ENCODE measurements around the gene RGPD8. TPM values are rescaled to one million over a fixed set of nuclear protein-coding genes. Genes with fewer than 3 reads are reported as not detected.

Gene RGPD8
- total RNA-seq, 1 experiment from 2014 or later = 8.1 TPM

DNA sequence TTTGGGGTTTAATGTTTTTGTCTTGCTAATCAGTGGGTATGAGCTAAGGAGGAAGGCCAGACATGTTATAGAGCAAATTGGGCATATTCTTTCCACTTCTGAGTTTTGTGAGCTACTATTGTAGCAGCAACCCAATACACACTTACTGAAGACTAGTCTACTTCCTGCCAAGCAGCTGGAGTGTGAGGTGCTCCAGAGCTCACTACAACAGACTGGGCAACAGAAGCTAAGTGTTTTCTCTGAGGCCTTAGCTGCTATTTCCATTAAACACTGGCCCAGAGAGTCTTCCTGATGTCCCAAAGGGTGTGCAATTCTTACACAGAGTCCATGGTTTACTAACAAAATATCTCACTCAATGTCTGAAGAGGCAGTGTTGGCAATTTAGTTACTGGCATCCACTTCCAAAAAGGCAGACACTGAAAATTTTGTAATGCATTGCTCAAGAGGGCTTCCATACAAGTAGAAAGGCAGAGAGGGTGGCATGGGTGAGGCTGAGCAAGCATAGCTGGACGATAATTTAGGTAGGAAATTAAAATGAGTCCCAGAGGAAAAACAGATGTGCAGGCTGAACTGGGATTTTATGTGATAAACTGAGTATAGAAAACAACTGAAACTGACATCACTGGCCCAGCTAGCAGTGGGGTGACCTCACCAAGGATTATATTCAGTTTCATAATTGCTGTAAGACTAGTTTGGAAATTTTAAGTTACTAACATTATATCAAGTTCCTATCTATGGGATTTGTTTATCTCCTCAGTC lies 89.4 kb downstream of the RGPD8 start:
- peaks cover 2% of the 10 kb centered on the region for H3K27me3 Mint-ChIP-seq (ENCODE audit: low read depth)
- Histone ChIP-seq H3T11ph (ENCODE audit: low read length) (no peak overlapping the region), H4K91ac (ENCODE audit: insufficient read length, low read depth, low read length) (no peak overlapping the region), H3K4me2 (ENCODE audit: insufficient read depth, insufficient read length, low read length) (no peak overlapping the region), H2AK5ac (ENCODE audit: insufficient read length, low read length) (no peak overlapping the region), H3K79me2 (ENCODE audit: insufficient read depth, low read length) (no peaks in the 10 kb centered on the region), H4K20me1 (ENCODE audit: control insufficient read depth, insufficient read depth, insufficient read length) (peaks cover 2% of the 10 kb centered on the region), H2BK20ac (ENCODE audit: low read depth, low read length, poor library complexity, severe bottlenecking) (no peak overlapping the region), H3K79me1 (ENCODE audit: insufficient read depth, low read depth, low read length, poor library complexity, severe bottlenecking) (no peaks in the 10 kb centered on the region), H3K56ac (ENCODE audit: insufficient read length, low read depth, low read length) (no peak overlapping the region), H3K27me3 (ENCODE audit: insufficient read depth, low read length) (no peaks in the 10 kb centered on the region), H2BK5ac (ENCODE audit: insufficient read length, low read length) (no peak overlapping the region), H3K27ac (ENCODE audit: insufficient read length, low read depth, low read length) (no peak overlapping the region), H4K5ac (ENCODE audit: insufficient read length, low read depth, low read length) (no peak overlapping the region), H3K14ac (ENCODE audit: insufficient read depth, low read length) (no peak overlapping the region), H3K9me3 (ENCODE audit: control insufficient read depth, low read depth, low read length) (no peaks in the 10 kb centered on the region), H3K23ac (ENCODE audit: insufficient read length, low read depth, low read length) (no peak overlapping the region), H2BK120ac (ENCODE audit: low read depth, low read length, poor library complexity, severe bottlenecking) (no peak overlapping the region), H2BK12ac (ENCODE audit: insufficient read length, low read depth, low read length) (no peak overlapping the region), H3K4me1 (ENCODE audit: insufficient read depth, low read length) (no peaks in the 10 kb centered on the region), H3K23me2 (ENCODE audit: insufficient read length, low read depth, low read length, poor library complexity, severe bottlenecking) (no peaks in the 10 kb centered on the region), H3K18ac (ENCODE audit: insufficient read length, low read depth, low read length) (no peak overlapping the region), H3K4ac (ENCODE audit: low read depth, low read length) (no peak overlapping the region), H3K9ac (ENCODE audit: extremely low read depth, insufficient read length, low read length) (no peak overlapping the region), H2BK15ac (ENCODE audit: low read depth, low read length) (no peak overlapping the region), H4K8ac (replicated peaks; ENCODE audit: insufficient read length, low read depth, low read length) (no peak overlapping the region), H2AFZ (ENCODE audit: low read length) (no peak overlapping the region)
- WGBS (ENCODE audit: extremely low coverage, insufficient read length, low lambda C conversion rate) = no CpG with 5 or more reads among the region's 1 CpG
- DNase-seq = no peak
- peaks cover 0 to 2% of the 10 kb centered on the region in 2 experiments; a peak in 2 of 4 replicates for H3K4me1 Mint-ChIP-seq
- no peak overlapping the region for H3K27ac Mint-ChIP-seq
- TF ChIP-seq, protein P1, sequence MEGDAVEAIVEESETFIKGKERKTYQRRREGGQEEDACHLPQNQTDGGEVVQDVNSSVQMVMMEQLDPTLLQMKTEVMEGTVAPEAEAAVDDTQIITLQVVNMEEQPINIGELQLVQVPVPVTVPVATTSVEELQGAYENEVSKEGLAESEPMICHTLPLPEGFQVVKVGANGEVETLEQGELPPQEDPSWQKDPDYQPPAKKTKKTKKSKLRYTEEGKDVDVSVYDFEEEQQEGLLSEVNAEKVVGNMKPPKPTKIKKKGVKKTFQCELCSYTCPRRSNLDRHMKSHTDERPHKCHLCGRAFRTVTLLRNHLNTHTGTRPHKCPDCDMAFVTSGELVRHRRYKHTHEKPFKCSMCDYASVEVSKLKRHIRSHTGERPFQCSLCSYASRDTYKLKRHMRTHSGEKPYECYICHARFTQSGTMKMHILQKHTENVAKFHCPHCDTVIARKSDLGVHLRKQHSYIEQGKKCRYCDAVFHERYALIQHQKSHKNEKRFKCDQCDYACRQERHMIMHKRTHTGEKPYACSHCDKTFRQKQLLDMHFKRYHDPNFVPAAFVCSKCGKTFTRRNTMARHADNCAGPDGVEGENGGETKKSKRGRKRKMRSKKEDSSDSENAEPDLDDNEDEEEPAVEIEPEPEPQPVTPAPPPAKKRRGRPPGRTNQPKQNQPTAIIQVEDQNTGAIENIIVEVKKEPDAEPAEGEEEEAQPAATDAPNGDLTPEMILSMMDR (conservative IDR thresholded peaks at IDR 0.05) = no peak
- peaks cover 6 to 17% of the 10 kb centered on the region in 2 experiments for H3K9me3 Mint-ChIP-seq
- peaks cover 3 to 16% (median 9%) of the 10 kb centered on the region in 3 experiments; a peak in 6 of 7 replicates for H3K36me3 Mint-ChIP-seq (ENCODE audit: insufficient read depth in 1 of 3, low read depth in 3 of 3)
- no peak overlapping the region for H3K4me3 Mint-ChIP-seq

All from H9 (cell line).